Osteoblast (primary cell): ENCODE results near the gene ZNF576. TPM values are rescaled to one million over a fixed set of nuclear protein-coding genes. Genes with fewer than 3 reads are reported as not detected.

Experiments
- DNase-seq: peaks from one replicate; pipeline ENCODE4 v3.0.0; 2011; ENCODE audit warnings: low spot score, mixed read lengths; ENCODE audit not compliant: insufficient read length; ENCODE audit errors: missing footprints
- H2AFZ ChIP-seq: 2 replicates; pipeline ENCODE4 v1.6.0; 2011; ENCODE audit warnings: mild to moderate bottlenecking, low read length
- H3K27ac ChIP-seq: 2 replicates; pipeline ENCODE4 v1.5.1; 2011; ENCODE audit warnings: mild to moderate bottlenecking, low read depth, low read length, moderate library complexity
- H3K27me3 ChIP-seq: 2 replicates; pipeline ENCODE4 v1.6.0; 2012; ENCODE audit warnings: mild to moderate bottlenecking, control low read depth, inconsistent platforms, low read length, moderate library complexity; ENCODE audit not compliant: insufficient read depth
- H3K36me3 ChIP-seq: 2 replicates; pipeline ENCODE4 v1.5.1; 2011; ENCODE audit warnings: mild to moderate bottlenecking, low read length, control low read depth, moderate library complexity; ENCODE audit not compliant: insufficient read depth
- H3K4me1 ChIP-seq: 2 replicates; pipeline ENCODE4 v1.5.1; 2011; ENCODE audit warnings: mild to moderate bottlenecking, low read length, control low read depth, moderate library complexity; ENCODE audit not compliant: insufficient read depth
- H3K4me2 ChIP-seq: 2 replicates; pipeline ENCODE4 v1.6.0; 2011; ENCODE audit warnings: mild to moderate bottlenecking, low read length; ENCODE audit not compliant: insufficient read depth
- H3K4me3 ChIP-seq: fragments of 200-600 bp; sonication (generic); 3 replicates; pipeline ENCODE4 v1.5.1; 2012; ENCODE audit warnings: mild to moderate bottlenecking, low read length, inconsistent platforms; ENCODE audit not compliant: insufficient read depth
- H3K79me2 ChIP-seq: 2 replicates; pipeline ENCODE4 v1.6.0; 2012; ENCODE audit warnings: mild to moderate bottlenecking, low read length, control low read depth, inconsistent platforms; ENCODE audit not compliant: insufficient read depth
- H3K9me3 ChIP-seq: 2 replicates; pipeline ENCODE4 v1.5.1; 2011; ENCODE audit warnings: low read depth, low read length, control low read depth
- H4K20me1 ChIP-seq: 2 replicates; pipeline ENCODE4 v1.6.0; 2012; ENCODE audit warnings: mild to moderate bottlenecking, low read length, control low read depth; ENCODE audit not compliant: insufficient read depth
- total RNA-seq: library from RNA; depleted of rRNA; stranded (reverse); fragments of >200 nt; gene quantifications from 2 replicates; pipeline ENCODE4 v1.2.3, GENCODE V29; 2012
- TF ChIP-seq, protein P1 (sequence below): IDR thresholded peaks from 2 replicates; pipeline ENCODE4 v1.5.1; 2011; ENCODE audit warnings: mild to moderate bottlenecking, low read depth, low read length, moderate library complexity; ENCODE audit errors: extremely low read depth

Gene ZNF576
- total RNA-seq, 1 donor: 9.4 TPM

- no peak overlapping the region for H3K4me2 ChIP-seq
- H3K4me3 ChIP-seq: no peak overlapping the region
- no peaks in the 10 kb centered on the region for H3K27me3 ChIP-seq
- no peaks in the 10 kb centered on the region for H3K9me3 ChIP-seq
- H3K4me1 ChIP-seq: peaks cover 12% of the 10 kb centered on the region
- DNase-seq: no peak
- peaks cover 61% of the 10 kb centered on the region for H3K79me2 ChIP-seq
- TF ChIP-seq, protein P1, sequence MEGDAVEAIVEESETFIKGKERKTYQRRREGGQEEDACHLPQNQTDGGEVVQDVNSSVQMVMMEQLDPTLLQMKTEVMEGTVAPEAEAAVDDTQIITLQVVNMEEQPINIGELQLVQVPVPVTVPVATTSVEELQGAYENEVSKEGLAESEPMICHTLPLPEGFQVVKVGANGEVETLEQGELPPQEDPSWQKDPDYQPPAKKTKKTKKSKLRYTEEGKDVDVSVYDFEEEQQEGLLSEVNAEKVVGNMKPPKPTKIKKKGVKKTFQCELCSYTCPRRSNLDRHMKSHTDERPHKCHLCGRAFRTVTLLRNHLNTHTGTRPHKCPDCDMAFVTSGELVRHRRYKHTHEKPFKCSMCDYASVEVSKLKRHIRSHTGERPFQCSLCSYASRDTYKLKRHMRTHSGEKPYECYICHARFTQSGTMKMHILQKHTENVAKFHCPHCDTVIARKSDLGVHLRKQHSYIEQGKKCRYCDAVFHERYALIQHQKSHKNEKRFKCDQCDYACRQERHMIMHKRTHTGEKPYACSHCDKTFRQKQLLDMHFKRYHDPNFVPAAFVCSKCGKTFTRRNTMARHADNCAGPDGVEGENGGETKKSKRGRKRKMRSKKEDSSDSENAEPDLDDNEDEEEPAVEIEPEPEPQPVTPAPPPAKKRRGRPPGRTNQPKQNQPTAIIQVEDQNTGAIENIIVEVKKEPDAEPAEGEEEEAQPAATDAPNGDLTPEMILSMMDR: no peak
- peaks cover 18% of the 10 kb centered on the region for H3K36me3 ChIP-seq
- no peak overlapping the region for H3K27ac ChIP-seq
- no peaks in the 10 kb centered on the region for H4K20me1 ChIP-seq
- H2AFZ ChIP-seq: no peak overlapping the region
These were observed 19.9 kb downstream of the ZNF576 start for GRCh38 chr19:43616306-43616705.

GRCh38 chr19:43616954-43617353 lies 20.6 kb downstream of the ZNF576 start:
- Histone ChIP-seq H3K9me3 (no peaks in the 10 kb centered on the region), H3K79me2 (peaks cover 55% of the 10 kb centered on the region), H3K36me3 (peaks cover 14% of the 10 kb centered on the region), H3K4me3 (no peak overlapping the region), H2AFZ (no peak overlapping the region), H4K20me1 (no peaks in the 10 kb centered on the region), H3K27ac (no peak overlapping the region), H3K27me3 (no peaks in the 10 kb centered on the region), H3K4me2 (no peak overlapping the region), H3K4me1 (peaks cover 12% of the 10 kb centered on the region)
- DNase-seq: no peak
- TF ChIP-seq, protein P1: no peak

DNA sequence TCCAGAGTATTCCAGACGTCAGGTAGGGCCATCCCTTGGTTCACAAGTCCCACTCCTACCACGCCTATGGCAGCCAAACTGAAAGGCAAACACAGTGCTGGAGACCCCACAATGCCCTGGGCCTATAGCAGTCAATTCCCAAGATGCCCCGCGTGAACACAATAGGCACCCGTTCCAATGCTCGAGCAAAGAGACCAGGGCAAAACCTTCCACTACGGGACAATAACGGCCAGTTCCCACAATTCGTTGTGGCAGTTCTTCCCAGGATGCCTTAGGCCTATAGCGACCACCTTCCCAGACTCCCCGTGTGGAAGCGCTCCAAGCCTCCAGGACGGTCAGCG lies 22.5 kb downstream of the ZNF576 start:
- peaks cover 47% of the 10 kb centered on the region for H3K79me2 ChIP-seq
- peak; percentile 92 for DNase-seq
- H3K27ac ChIP-seq: peak overlapping the region; percentile 92

DNA sequence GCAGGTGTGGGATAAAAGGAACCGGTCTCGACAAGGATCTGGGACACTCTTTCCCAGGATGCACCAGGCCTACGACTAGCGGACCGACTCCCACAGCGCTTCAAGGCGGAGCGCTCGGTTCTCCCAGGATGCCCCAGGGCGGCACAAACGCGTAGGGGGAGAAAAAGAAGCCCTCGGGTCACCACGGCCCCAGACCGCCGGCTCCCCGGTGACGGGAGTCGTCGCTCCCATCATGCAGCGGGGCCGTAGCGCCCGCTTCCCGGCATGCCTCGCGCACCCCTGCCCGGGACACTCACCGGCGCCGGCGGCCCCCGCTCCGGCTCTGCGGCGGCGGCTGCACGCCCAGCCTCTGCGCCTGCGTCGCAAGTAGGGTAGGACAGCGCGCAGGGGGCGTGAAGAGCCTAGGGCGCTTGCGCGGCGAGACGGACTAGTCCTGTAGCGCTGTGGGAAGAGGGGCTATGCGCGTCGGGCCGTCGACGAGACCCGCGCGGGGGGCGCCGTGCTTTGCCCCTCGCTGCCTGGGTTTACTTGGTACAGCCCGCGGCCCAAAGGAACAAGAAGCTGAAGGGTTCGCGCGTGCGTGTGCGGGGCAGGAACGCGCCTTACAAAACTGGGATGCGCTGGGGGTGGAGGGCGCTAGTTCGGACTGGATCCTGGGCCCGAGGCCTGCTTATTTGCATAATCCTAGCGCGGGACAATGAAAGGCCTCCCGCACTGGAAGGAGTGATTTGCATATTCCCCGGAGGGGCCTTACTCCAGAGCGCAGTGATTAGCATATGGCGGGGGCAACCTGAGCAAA lies 23.1 kb downstream of the ZNF576 start, which contains the start of gene ZNF428:
Gene ZNF428, minus strand, starts transcription at position 368 of the 799 bp plus-strand sequence. CDS start 5,325 bp downstream, outside the sequence.
- Histone ChIP-seq H3K36me3 (no peaks in the 10 kb centered on the region), H3K9me3 (no peaks in the 10 kb centered on the region), H4K20me1 (no peaks in the 10 kb centered on the region), H3K4me1 (peaks cover 12% of the 10 kb centered on the region), H2AFZ (peak within 1 kb of the TSS; percentile 99), H3K4me2 (peak within 1 kb of the TSS; percentile 99), H3K79me2 (peaks cover 41% of the 10 kb centered on the region), H3K27me3 (no peaks in the 10 kb centered on the region), H3K4me3 (peak within 1 kb of the TSS; percentile 90), H3K27ac (peak within 1 kb of the TSS; percentile 92)
- DNase-seq: peak; percentile 100
- TF ChIP-seq, protein P1: no peak

More for the DNA sequence above, 22.5 kb downstream of the ZNF576 start:
- H3K36me3 ChIP-seq: peaks cover 3% of the 10 kb centered on the region
- TF ChIP-seq, protein P1: no peak
- H3K9me3 ChIP-seq: no peaks in the 10 kb centered on the region
- H2AFZ ChIP-seq: peak overlapping the region; percentile 99
- peaks cover 12% of the 10 kb centered on the region for H3K4me1 ChIP-seq
- H3K27me3 ChIP-seq: no peaks in the 10 kb centered on the region
- H4K20me1 ChIP-seq: no peaks in the 10 kb centered on the region
- H3K4me2 ChIP-seq: peak overlapping the region; percentile 99
- H3K4me3 ChIP-seq: peak overlapping the region; percentile 90
